Effector memory CD4-positive, alpha-beta T cell (primary cell): ENCODE data around the gene KDM8.

ENCODE experiments used
- DNase-seq, 3 donors: peaks; one replicate each; pipeline ENCODE4 v3.0.0-alpha.2; 2020
- H3K27ac ChIP-seq: 2 replicates; pipeline ENCODE4 v1.7.0; 2013; ENCODE audit warnings: mild to moderate bottlenecking, low read length, moderate library complexity; ENCODE audit not compliant: insufficient read depth, poor library complexity, severe bottlenecking
- H3K27me3 ChIP-seq: replicated peaks from 2 replicates; pipeline ENCODE4 v1.7.0; 2013; ENCODE audit warnings: mild to moderate bottlenecking, low read length; ENCODE audit not compliant: insufficient read depth, control insufficient read depth, poor library complexity, severe bottlenecking
- H3K36me3 ChIP-seq: 2 replicates; pipeline ENCODE4 v1.7.0; 2013; ENCODE audit warnings: mild to moderate bottlenecking, low read length, moderate library complexity; ENCODE audit not compliant: control insufficient read depth, insufficient read depth
- H3K4me1 ChIP-seq: 2 replicates; pipeline ENCODE4 v1.7.0; 2013; ENCODE audit warnings: low read length, mild to moderate bottlenecking; ENCODE audit not compliant: control insufficient read depth, insufficient read depth, poor library complexity, severe bottlenecking
- H3K4me3 ChIP-seq: 2 replicates; pipeline ENCODE4 v1.7.0; 2013; ENCODE audit warnings: low read length, low read depth, mild to moderate bottlenecking; ENCODE audit not compliant: insufficient read depth, poor library complexity, severe bottlenecking
- H3K9me3 ChIP-seq: 2 replicates; pipeline ENCODE4 v1.7.0; 2013; ENCODE audit warnings: mild to moderate bottlenecking, low read length, moderate library complexity; ENCODE audit not compliant: control insufficient read depth
- total RNA-seq, 3 donors: gene quantifications; one replicate each; lab custom pipeline; 2026; lab: John Stamatoyannopoulos, UW

The KDM8 gene
- 9.2 to 11.4 (median 9.9) reads per million in 3 donors for total RNA-seq

GRCh38 chr16:27203507-27204311 lies at the start of gene KDM8:
Gene KDM8, plus strand, starts transcription at chr16:27203526. Its CDS starts 6,598 bp downstream, at chr16:27210124.
- peak within 1 kb of the TSS; percentile 82 for H3K4me3 ChIP-seq
- peaks cover 5% of the 10 kb centered on the region for H3K36me3 ChIP-seq
- peaks cover 31% of the 10 kb centered on the region for H3K4me1 ChIP-seq
- H3K27me3 ChIP-seq = no peaks in the 10 kb centered on the region
- peak; percentile 99 to 100 (median 100) for DNase-seq
- peak within 1 kb of the TSS; percentile 98 for H3K27ac ChIP-seq
- no peaks in the 10 kb centered on the region for H3K9me3 ChIP-seq

GRCh38 chr16:27154705-27155521 lies 48.4 kb upstream of the KDM8 start:
- Histone ChIP-seq H3K36me3 (no peaks in the 10 kb centered on the region), H3K9me3 (no peaks in the 10 kb centered on the region), H3K4me3 (no peak overlapping the region), H3K27me3 (no peaks in the 10 kb centered on the region), H3K27ac (no peak overlapping the region), H3K4me1 (peaks cover 4% of the 10 kb centered on the region)
- peak; percentile 18 to 48 (median 24) for DNase-seq

DNA sequence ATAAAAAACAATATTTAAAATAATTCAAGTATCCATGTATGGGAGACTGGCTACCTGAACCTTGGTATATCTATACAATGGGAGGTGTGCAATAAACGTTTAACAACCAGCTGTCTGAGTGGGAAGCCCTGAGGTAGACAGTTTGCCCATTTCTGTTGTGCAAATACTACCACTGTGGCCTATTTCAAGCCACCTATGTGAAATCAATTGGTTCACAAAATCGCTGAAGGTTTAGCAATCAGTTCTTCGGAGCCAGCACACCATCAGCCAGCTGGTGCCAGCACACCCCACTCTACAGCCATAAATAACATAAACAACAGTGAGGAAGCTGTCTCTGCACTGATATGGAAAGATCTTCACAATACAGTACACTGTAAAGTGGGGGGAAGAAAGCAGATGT lies 46.7 kb upstream of the KDM8 start:
- H3K4me3 ChIP-seq = no peak overlapping the region
- DNase-seq = no peak
- H3K9me3 ChIP-seq = no peaks in the 10 kb centered on the region
- H3K27me3 ChIP-seq = no peaks in the 10 kb centered on the region
- no peaks in the 10 kb centered on the region for H3K36me3 ChIP-seq
- no peak overlapping the region for H3K27ac ChIP-seq
- H3K4me1 ChIP-seq = peaks cover 4% of the 10 kb centered on the region

DNA sequence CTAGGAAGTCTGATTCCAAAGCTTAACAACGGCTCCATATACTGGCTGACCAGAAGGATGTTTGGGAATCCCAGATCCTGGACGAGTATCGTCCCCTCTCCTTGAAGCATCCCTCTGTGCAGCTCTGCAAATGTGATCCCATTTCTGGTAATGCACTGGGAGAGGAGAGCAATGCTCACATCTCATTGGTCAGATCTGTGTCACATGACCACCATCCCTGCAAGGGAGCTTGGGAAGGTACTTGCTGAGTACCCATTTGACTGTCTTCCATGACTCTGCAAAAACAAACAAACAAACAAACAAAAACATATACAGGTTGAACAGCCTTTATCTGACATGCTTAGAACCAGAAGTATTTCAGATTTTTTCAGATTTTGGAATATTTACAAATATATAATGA lies 41.9 kb upstream of the KDM8 start:
- Histone ChIP-seq H3K9me3 (peaks cover 5% of the 10 kb centered on the region), H3K4me3 (no peak overlapping the region), H3K4me1 (no peaks in the 10 kb centered on the region), H3K27ac (no peak overlapping the region), H3K27me3 (no peaks in the 10 kb centered on the region), H3K36me3 (no peaks in the 10 kb centered on the region)
- DNase-seq = no peak

DNA sequence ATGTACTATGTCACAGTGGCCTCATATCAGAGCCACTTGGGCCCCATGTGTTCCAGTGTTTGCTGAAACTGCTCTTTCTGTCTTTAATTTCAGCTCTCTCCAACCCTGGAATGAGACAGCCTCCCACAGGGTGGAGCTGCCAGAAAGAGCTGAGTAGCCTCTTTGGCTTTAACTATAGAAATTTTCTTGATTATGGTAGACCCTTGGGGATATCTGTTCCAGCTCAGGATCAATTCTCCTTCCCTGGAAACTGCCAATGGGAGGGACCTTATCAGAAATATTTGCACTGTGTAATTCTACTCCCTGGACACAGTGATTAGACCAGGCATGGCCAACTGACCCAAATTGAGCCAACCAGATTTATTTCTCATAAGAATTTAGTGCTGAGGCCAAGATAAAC lies 39.0 kb upstream of the KDM8 start:
- DNase-seq = no peak
- Histone ChIP-seq H3K9me3 (peaks cover 5% of the 10 kb centered on the region), H3K4me1 (peaks cover 9% of the 10 kb centered on the region), H3K4me3 (no peak overlapping the region), H3K27ac (no peak overlapping the region), H3K27me3 (no peaks in the 10 kb centered on the region), H3K36me3 (no peaks in the 10 kb centered on the region)

GRCh38 chr16:27165576-27165975 lies 37.8 kb upstream of the KDM8 start:
- DNase-seq = no peak
- H3K9me3 ChIP-seq = peaks cover 5% of the 10 kb centered on the region
- no peak overlapping the region for H3K27ac ChIP-seq
- peaks cover 19% of the 10 kb centered on the region for H3K4me1 ChIP-seq
- H3K36me3 ChIP-seq = no peaks in the 10 kb centered on the region
- no peaks in the 10 kb centered on the region for H3K27me3 ChIP-seq
- no peak overlapping the region for H3K4me3 ChIP-seq

- Histone ChIP-seq H3K27me3 (no peaks in the 10 kb centered on the region), H3K4me1 (peaks cover 40% of the 10 kb centered on the region), H3K4me3 (no peak overlapping the region), H3K9me3 (no peaks in the 10 kb centered on the region), H3K27ac (no peak overlapping the region), H3K36me3 (no peaks in the 10 kb centered on the region)
- DNase-seq = no peak
These were observed 34.5 kb upstream of the KDM8 start for GRCh38 chr16:27168790-27169189.

- no peaks in the 10 kb centered on the region for H3K27me3 ChIP-seq
- no peaks in the 10 kb centered on the region for H3K36me3 ChIP-seq
- DNase-seq = peak; percentile 59 to 78 (median 61)
- no peak overlapping the region for H3K27ac ChIP-seq
- peaks cover 46% of the 10 kb centered on the region for H3K4me1 ChIP-seq
- no peaks in the 10 kb centered on the region for H3K9me3 ChIP-seq
- H3K4me3 ChIP-seq = no peak overlapping the region
These were observed 33.7 kb upstream of the KDM8 start for GRCh38 chr16:27169511-27170071.

DNA sequence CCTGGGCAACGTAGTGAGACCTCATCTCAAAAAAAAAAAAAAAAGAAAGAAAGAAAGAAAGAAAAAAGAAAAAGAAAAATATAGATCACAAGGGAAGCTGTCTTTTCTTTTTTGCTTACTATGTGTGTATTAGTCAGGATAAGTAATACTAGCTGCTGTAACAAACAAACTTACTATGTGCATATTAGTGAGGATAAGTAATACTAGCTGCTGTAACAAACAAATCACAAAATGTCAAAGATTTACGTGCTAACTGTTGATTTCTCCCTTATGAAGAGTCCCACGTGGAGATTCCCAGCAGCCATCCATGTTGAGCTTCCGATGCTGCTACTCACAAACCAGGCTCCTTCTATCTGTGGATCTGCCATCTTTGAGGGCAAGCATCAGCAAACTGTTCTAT lies 31.7 kb upstream of the KDM8 start:
- H3K36me3 ChIP-seq = no peaks in the 10 kb centered on the region

More for the DNA sequence above, 31.7 kb upstream of the KDM8 start:
- H3K27ac ChIP-seq = no peak overlapping the region
- no peak overlapping the region for H3K4me3 ChIP-seq
- H3K4me1 ChIP-seq = peaks cover 51% of the 10 kb centered on the region
- no peaks in the 10 kb centered on the region for H3K27me3 ChIP-seq
- no peak for DNase-seq
- H3K9me3 ChIP-seq = no peaks in the 10 kb centered on the region
